IMR-90 (cell line): Measurements from ENCODE around the gene NAPA. TPM values are rescaled to one million over a fixed set of nuclear protein-coding genes. Genes with fewer than 3 reads are reported as not detected.

Experiments used
- ATAC-seq: fragments of 200-7000 bp; cut with Tn5 transposase; 2 replicates; pipeline ENCODE4 v1.9.1; 2020; ENCODE audit warnings: low read depth, mild to moderate bottlenecking, moderate library complexity
- BruUV-seq: library from RNA; stranded (reverse); fragments of 400-500 nt; replicated peaks from 2 replicates; lab custom pipeline; 2021; lab: Mats Ljungman, UMichigan
- CTCF ChIA-PET: fragments of 300-600 bp; formaldehyde crosslinking; extraction: SDS; loops from one replicate; lab custom pipeline; 2021; ENCODE audit warnings: antibody characterized with exemption; lab: Yijun Ruan, JAX
- POLR2A ChIA-PET: fragments of 300-600 bp; sonication (Branson Sonifier 250); formaldehyde crosslinking; loops from one replicate; lab custom pipeline; 2022; ENCODE audit warnings: antibody characterized with exemption; ENCODE audit not compliant: unreplicated experiment; lab: Charles Lee
- DNase-seq: peaks from one replicate; pipeline ENCODE4 v3.0.0; 2013
- H2AFZ ChIP-seq: replicated peaks from 2 replicates; pipeline ENCODE3; 2013; ENCODE audit warnings: low read length, mild to moderate bottlenecking; ENCODE audit not compliant: poor library complexity
- H2AK5ac ChIP-seq: 2 replicates; pipeline ENCODE4 v1.6.1; 2013; ENCODE audit warnings: low read depth, low read length, inconsistent platforms
- H2AK9ac ChIP-seq: replicated peaks from 2 replicates; pipeline ENCODE3; 2013; ENCODE audit warnings: mild to moderate bottlenecking, low read depth, low read length, moderate library complexity; ENCODE audit not compliant: poor library complexity
- H2BK120ac ChIP-seq: 2 replicates; pipeline ENCODE4 v1.6.1; 2013; ENCODE audit warnings: low read depth, low read length, inconsistent platforms
- H2BK15ac ChIP-seq: 3 replicates; pipeline ENCODE4 v1.6.1; 2013; ENCODE audit warnings: low read depth, low read length, inconsistent platforms
- H2BK20ac ChIP-seq: 2 replicates; pipeline ENCODE4 v1.6.1; 2013; ENCODE audit warnings: low read depth, mild to moderate bottlenecking, inconsistent platforms, low read length, moderate library complexity
- H2BK5ac ChIP-seq: 2 replicates; pipeline ENCODE4 v1.6.1; 2013; ENCODE audit warnings: mild to moderate bottlenecking, low read depth, low read length, inconsistent platforms; ENCODE audit not compliant: poor library complexity, severe bottlenecking
- H3K14ac ChIP-seq: replicated peaks from 2 replicates; pipeline ENCODE4 v1.6.1; 2013; ENCODE audit warnings: low read depth, low read length, inconsistent platforms
- H3K18ac ChIP-seq: 2 replicates; pipeline ENCODE4 v1.6.1; 2013; ENCODE audit warnings: low read depth, low read length, control low read depth
- H3K23ac ChIP-seq: 2 replicates; pipeline ENCODE4 v1.6.1; 2013; ENCODE audit warnings: low read depth, low read length, inconsistent platforms
- H3K27ac ChIP-seq: 2 replicates; pipeline ENCODE4 v1.5.1; 2013; ENCODE audit warnings: mild to moderate bottlenecking, control low read depth, low read length; ENCODE audit not compliant: insufficient read depth
- H3K27me3 ChIP-seq: 2 replicates; pipeline ENCODE4 v1.6.1; 2013; ENCODE audit warnings: low read length; ENCODE audit not compliant: control insufficient read depth, insufficient read depth
- H3K36me3 ChIP-seq: 2 replicates; pipeline ENCODE4 v1.6.1; 2013; ENCODE audit warnings: low read length, mixed read lengths; ENCODE audit not compliant: control insufficient read depth, insufficient read depth
- H3K4ac ChIP-seq: 2 replicates; pipeline ENCODE4 v1.6.1; 2013; ENCODE audit warnings: low read depth, low read length, inconsistent platforms
- H3K4me1 ChIP-seq: 2 replicates; pipeline ENCODE4 v1.6.1; 2013; ENCODE audit warnings: low read length, mixed read lengths; ENCODE audit not compliant: control insufficient read depth, insufficient read depth
- H3K4me2 ChIP-seq: 2 replicates; pipeline ENCODE4 v1.6.1; 2013; ENCODE audit warnings: low read depth, mild to moderate bottlenecking, control low read depth, low read length, moderate library complexity
- H3K4me3 ChIP-seq: 2 replicates; pipeline ENCODE4 v1.5.1; 2013; ENCODE audit warnings: low read depth, mild to moderate bottlenecking, control low read depth, low read length, moderate library complexity; ENCODE audit not compliant: insufficient read depth
- H3K56ac ChIP-seq: 2 replicates; pipeline ENCODE4 v1.6.1; 2013; ENCODE audit warnings: low read length, inconsistent platforms; ENCODE audit not compliant: insufficient read depth; ENCODE audit errors: extremely low read depth
- H3K79me1 ChIP-seq, 2 experiments: 2 replicates each; pipeline ENCODE4 v1.6.1; 2013; ENCODE audit warnings: low read length in 2 of 2, inconsistent platforms in 1 of 2, low read depth in 1 of 2
- H3K9ac ChIP-seq: 2 replicates; pipeline ENCODE4 v1.6.1; 2013; ENCODE audit warnings: low read depth, low read length, control low read depth
- H3K9me1 ChIP-seq: 2 replicates; pipeline ENCODE4 v1.6.1; 2013; ENCODE audit warnings: low read length, inconsistent platforms; ENCODE audit not compliant: insufficient read depth
- H3K9me3 ChIP-seq: 2 replicates; pipeline ENCODE4 v1.6.1; 2013; ENCODE audit warnings: low read length; ENCODE audit not compliant: control insufficient read depth, insufficient read depth
- H4K20me1 ChIP-seq: 2 replicates; pipeline ENCODE4 v1.6.1; 2013; ENCODE audit warnings: low read length, inconsistent platforms; ENCODE audit not compliant: insufficient read depth
- H4K5ac ChIP-seq: 2 replicates; pipeline ENCODE4 v1.6.1; 2013; ENCODE audit warnings: mild to moderate bottlenecking, low read depth, low read length, control low read depth
- H4K8ac ChIP-seq, 2 experiments: 2 replicates each; pipeline ENCODE4 v1.6.1; 2013; ENCODE audit warnings: low read depth in 2 of 2, low read length in 2 of 2, control low read depth in 1 of 2, inconsistent platforms in 1 of 2
- H4K91ac ChIP-seq: 2 replicates; pipeline ENCODE4 v1.6.1; 2013; ENCODE audit warnings: low read depth, low read length, inconsistent platforms; ENCODE audit not compliant: insufficient read depth
- BHLHE40 ChIP-seq: fragments of 150-350 bp; IDR thresholded peaks from 2 replicates; pipeline ENCODE4 v1.6.1; 2016; ENCODE audit warnings: mild to moderate bottlenecking, low read depth, low read length
- CEBPB ChIP-seq: IDR thresholded peaks from 2 replicates; pipeline ENCODE4 v1.6.1; 2012; ENCODE audit warnings: low read depth, low read length, improper control_type of control experiment
- CHD1 ChIP-seq: IDR thresholded peaks from 2 replicates; pipeline ENCODE4 v1.6.1; 2012; ENCODE audit warnings: low read depth, low read length, improper control_type of control experiment
- CTCF ChIP-seq: conservative IDR thresholded peaks from 2 replicates; pipeline ENCODE4 v1.5.1; 2012; ENCODE audit warnings: mild to moderate bottlenecking, low read depth, low read length, improper control_type of control experiment
- ELK1 ChIP-seq: fragments of 150-350 bp; IDR thresholded peaks from 2 replicates; pipeline ENCODE4 v1.6.1; 2016; ENCODE audit warnings: low read depth, mild to moderate bottlenecking, low read length, moderate library complexity, borderline replicate concordance
- FOS ChIP-seq: fragments of 150-350 bp; IDR thresholded peaks from 2 replicates; pipeline ENCODE4 v1.6.1; 2016; ENCODE audit warnings: low read depth, low read length
- MAFK ChIP-seq: IDR thresholded peaks from 2 replicates; pipeline ENCODE4 v1.6.1; 2012; ENCODE audit warnings: low read depth, low read length, improper control_type of control experiment
- MXI1 ChIP-seq: IDR thresholded peaks from 2 replicates; pipeline ENCODE4 v1.6.1; 2012; ENCODE audit warnings: low read depth, mild to moderate bottlenecking, low read length, moderate library complexity, borderline replicate concordance
- POLR2A ChIP-seq: IDR thresholded peaks from 2 replicates; pipeline ENCODE4 v1.6.1; 2012; ENCODE audit warnings: mild to moderate bottlenecking, low read depth, low read length
- RAD21 ChIP-seq: IDR thresholded peaks from 2 replicates; pipeline ENCODE4 v1.6.1; 2012; ENCODE audit warnings: low read length, improper control_type of control experiment
- RCOR1 ChIP-seq: IDR thresholded peaks from 2 replicates; pipeline ENCODE4 v1.6.1; 2012; ENCODE audit warnings: mild to moderate bottlenecking, low read length, improper control_type of control experiment; ENCODE audit not compliant: insufficient replicate concordance
- RFX5 ChIP-seq: IDR thresholded peaks from 2 replicates; pipeline ENCODE4 v1.8.0; 2012; ENCODE audit warnings: low read depth, mild to moderate bottlenecking, low read length, moderate library complexity
- WGBS, 2 experiments: methylation state at CpG; one replicate each; pipeline versions ENCODE4 v1.1.5 to v1.1.7; 2013; ENCODE audit warnings: missing lambda C conversion rate in 2 of 2; ENCODE audit not compliant: insufficient read length in 1 of 2; ENCODE audit errors: extremely low coverage in 2 of 2; 5-methylcytosine and 5-hydroxymethylcytosine counted together
- dilution Hi-C: fragments of 300-500 bp; cut with HindIII; formaldehyde crosslinking; loops from one replicate; pipeline ENCODE4 v1.14.3; 2018; ENCODE audit warnings: low sequenced_read_pairs; ENCODE audit not compliant: unreplicated experiment
- in situ Hi-C: fragments of 300-500 bp; cut with MboI; formaldehyde crosslinking; loops from 3 replicates; pipeline ENCODE4 v1.14.3; 2019; ENCODE audit warnings: low sequenced_read_pairs, inconsistent platforms, mixed read lengths
- intact Hi-C: fragments of 100-400 bp; cut with micrococcal nuclease; formaldehyde crosslinking; loops from 2 replicates; pipeline ENCODE4 v1.10.0; 2022
- polyA plus RNA-seq, 3 experiments: library from polyadenylated mRNA; depleted of rRNA; stranded (reverse); fragments of >200 nt; gene quantifications; 2 replicates each; pipeline ENCODE4 v1.2.3, GENCODE V29; 2012; ENCODE audit warnings: low replicate concordance in 1 of 3
- total RNA-seq: library from RNA; depleted of rRNA; stranded (reverse); fragments of >200 nt; gene quantifications from 2 replicates; pipeline ENCODE4 v1.2.3, GENCODE V29; 2012

The NAPA gene
- total and polyA plus RNA-seq, 2 of the 4 experiments (the other 2 are of a cell fraction): 76.4 to 126 TPM

GRCh38 chr19:47503826-47504150 is 11.1 kb downstream of the NAPA start:
- CTCF ChIA-PET: no interaction called here
- Histone ChIP-seq H3K4me2 (no peak overlapping the region), H4K20me1 (peaks cover 45% of the 10 kb centered on the region), H4K5ac (no peak overlapping the region), H3K18ac (no peak overlapping the region), H2BK5ac (no peak overlapping the region), H4K91ac (no peak overlapping the region), H2BK120ac (no peak overlapping the region), H3K4ac (no peak overlapping the region), H3K4me1 (no peaks in the 10 kb centered on the region), H3K9me1 (0 out of 2 replicates have a peak, but pooled peaks cover 3% of the 10 kb centered on the region), H2AK9ac (no peak overlapping the region), H3K79me1 (peaks cover 19 to 80% of the 10 kb centered on the region in 2 experiments), H2AFZ (no peak overlapping the region), H2BK20ac (no peak overlapping the region), H3K9ac (no peak overlapping the region), H3K36me3 (peaks cover 36% of the 10 kb centered on the region), H4K8ac (no peak overlapping the region), H3K56ac (no peak overlapping the region), H2AK5ac (no peak overlapping the region), H3K27ac (no peak overlapping the region), H3K14ac (no peak overlapping the region), H3K27me3 (no peaks in the 10 kb centered on the region), H3K9me3 (no peaks in the 10 kb centered on the region), H3K4me3 (no peak overlapping the region), H2BK15ac (no peak overlapping the region), H3K23ac (no peak overlapping the region)
- ATAC-seq: no peak
- in situ Hi-C loops (no loop called here), intact Hi-C loops (no loop called here), dilution Hi-C loops (no loop called here)
- no TSS peak for BruUV-seq
- WGBS, 2 experiments: 90% methylated on average over 3 of the region's 5 CpGs; no CpG with 5 or more reads in 1 of the 2 experiments
- no peak for TF ChIP-seq FOS
- no peak for TF ChIP-seq RCOR1
- TF ChIP-seq MAFK: no peak
- no peak for TF ChIP-seq MXI1
- TF ChIP-seq RFX5: no peak
- no peak for TF ChIP-seq CEBPB
- no peak for TF ChIP-seq ELK1
- no peak for TF ChIP-seq CHD1
- TF ChIP-seq POLR2A: no peak
- TF ChIP-seq RAD21: no peak
- no peak for TF ChIP-seq BHLHE40
- no peak for TF ChIP-seq CTCF
- POLR2A ChIA-PET: no interaction called here
- no peak for DNase-seq
